Spleen (tissue), 11 donors: ENCODE data around the gene DENND1B. TPM values are rescaled to one million over a fixed set of nuclear protein-coding genes. Genes with fewer than 3 reads are reported as not detected.

ENCODE experiments used
- DNase-seq: peaks from one replicate; pipeline ENCODE4 v3.0.0-alpha.2; 2020
- H3K27ac ChIP-seq, 8 donors: fragments of 200-600 bp; sonication (generic) in 7 of 8; 1 replicate in 4 of 8; 2 replicates in 4 of 8; pipeline versions ENCODE4 v1.5.0 to v1.8.0; 2016 to 2021; ENCODE audit warnings: inconsistent platforms in 4 of 8, mild to moderate bottlenecking in 4 of 8, moderate library complexity in 1 of 8
- H3K27me3 ChIP-seq, 7 donors: fragments of 200-600 bp; sonication (generic) in 6 of 7; replicated peaks in 1 of 7; 1 replicate in 4 of 7; 2 replicates in 3 of 7; pipeline versions ENCODE4 v1.5.0 to v1.8.0; 2016 to 2021; ENCODE audit warnings: inconsistent platforms in 3 of 7, mild to moderate bottlenecking in 1 of 7
- H3K36me3 ChIP-seq, 6 donors: fragments of 200-600 bp; sonication (generic) in 5 of 6; 1 replicate in 4 of 6; 2 replicates in 2 of 6; pipeline versions ENCODE4 v1.5.0 to v1.8.0; 2016 to 2021; ENCODE audit warnings: inconsistent platforms in 2 of 6
- H3K4me1 ChIP-seq, 6 donors: fragments of 200-600 bp; sonication (generic) in 5 of 6; 1 replicate in 3 of 6; 2 replicates in 3 of 6; pipeline versions ENCODE4 v1.5.0 to v1.8.0; 2016 to 2021; ENCODE audit warnings: inconsistent platforms in 3 of 6
- H3K4me3 ChIP-seq, 8 donors: fragments of 200-600 bp; sonication (generic) in 7 of 8; 1 replicate in 4 of 8; 2 replicates in 4 of 8; pipeline versions ENCODE4 v1.5.0 to v1.8.0; 2016 to 2021; ENCODE audit warnings: inconsistent platforms in 4 of 8, mild to moderate bottlenecking in 4 of 8, moderate library complexity in 2 of 8
- H3K9me3 ChIP-seq, 8 donors: fragments of 200-600 bp; sonication (generic) in 7 of 8; 1 replicate in 4 of 8; 2 replicates in 4 of 8; pipeline versions ENCODE4 v1.5.0 to v1.8.0; 2016 to 2021; ENCODE audit warnings: inconsistent platforms in 4 of 8
- CTCF ChIP-seq, 11 experiments: fragments of 200-600 bp in 7 of 11; fragments of 450-650 bp in 4 of 11; sonication (generic) in 4 of 11; IDR thresholded peaks in 8 of 11; conservative IDR thresholded peaks in 3 of 11; 1 replicate in 7 of 11; 2 replicates in 4 of 11; pipeline versions ENCODE4 v1.4.0 to v1.8.0; 2016 to 2021; ENCODE audit warnings: antibody characterized with exemption in 11 of 11, inconsistent platforms in 4 of 11, mild to moderate bottlenecking in 1 of 11
- POLR2A ChIP-seq, 3 donors: fragments of 450-650 bp; IDR thresholded peaks; one replicate each; pipeline ENCODE4 v1.5.1; 2017; ENCODE audit warnings: antibody characterized with exemption in 3 of 3, mild to moderate bottlenecking in 1 of 3
- POLR2AphosphoS5 ChIP-seq, 3 donors: sonication (generic); formaldehyde crosslinking; IDR thresholded peaks; one replicate each; pipeline ENCODE4 v1.5.1; 2017; ENCODE audit warnings: antibody characterized with exemption in 3 of 3
- WGBS, 5 donors: extraction: QIAGEN DNeasy Blood & Tissue Kit in 3 of 5; methylation state at CpG; one replicate each; pipeline versions ENCODE4 v1.1.5 to v1.1.7; 2013 to 2018; 5-methylcytosine and 5-hydroxymethylcytosine counted together
- intact Hi-C: fragments of 100-400 bp; cut with DNase I; formaldehyde crosslinking; loops from one replicate; pipeline ENCODE4 v1.15.0; 2023; ENCODE audit warnings: low total_unique reads
- polyA plus RNA-seq, 3 donors: library from polyadenylated mRNA; stranded (reverse); fragments of 200-250 nt; gene quantifications; one replicate each; pipeline ENCODE4 v1.2.1, GENCODE V29; 2013
- total RNA-seq, 7 donors: library from RNA; depleted of rRNA in 3 of 7; stranded (reverse); fragments of >200 nt in 3 of 7; fragmentation: NEBNext Ultra II Directional in 4 of 7; extraction: Animal tissue kit (Norgen Biotek cat#: 25700) in 4 of 7; gene quantifications; one replicate each; pipeline versions ENCODE4 v1.1.0 to v1.2.1, GENCODE V29; 2016 to 2021
- donor health status: healthy with polysubstance abuse.
- donor health status: DM: no; HTN: no; CAD: no; lungs with moderate emphysema.
- donor health status: DM: no; HTN: no; CAD: no.
- donor health status: Bipolar disorder and iron deficiency.
- donor health status: healthy.
- donor health status: DM: no; HTN: no; CAD: no.
- donor health status: DM: yes; HTN: yes; CAD: no.

DENND1B gene
- total and polyA plus RNA-seq, 10 donors = 2.8 to 31.8 (median 19.6) TPM

GRCh38 chr1:197683280-197683679 is 92.0 kb downstream of the DENND1B start:
- Histone ChIP-seq H3K4me1 (peaks cover 0 to 6% (median 0%) of the 10 kb centered on the region in 6 donors), H3K36me3 (no peaks in the 10 kb centered on the region), H3K4me3 (no peak overlapping the region), H3K27me3 (no peaks in the 10 kb centered on the region), H3K27ac (no peak overlapping the region), H3K9me3 (peaks cover 0 to 5% (median 3%) of the 10 kb centered on the region in 8 donors)
- intact Hi-C loops = no loop called here
- no peak for TF ChIP-seq POLR2AphosphoS5 (IDR thresholded peaks at IDR 0.05)
- no peak for TF ChIP-seq CTCF (IDR thresholded peaks at IDR 0.05 in 8 of 11, conservative IDR thresholded peaks at IDR 0.05 in 3 of 11)
- TF ChIP-seq POLR2A (IDR thresholded peaks at IDR 0.05) = no peak
- WGBS, 5 donors = 94 to 100% (median 96%) methylated on average over 3 of the region's 3 CpGs
- DNase-seq = no peak

DNA sequence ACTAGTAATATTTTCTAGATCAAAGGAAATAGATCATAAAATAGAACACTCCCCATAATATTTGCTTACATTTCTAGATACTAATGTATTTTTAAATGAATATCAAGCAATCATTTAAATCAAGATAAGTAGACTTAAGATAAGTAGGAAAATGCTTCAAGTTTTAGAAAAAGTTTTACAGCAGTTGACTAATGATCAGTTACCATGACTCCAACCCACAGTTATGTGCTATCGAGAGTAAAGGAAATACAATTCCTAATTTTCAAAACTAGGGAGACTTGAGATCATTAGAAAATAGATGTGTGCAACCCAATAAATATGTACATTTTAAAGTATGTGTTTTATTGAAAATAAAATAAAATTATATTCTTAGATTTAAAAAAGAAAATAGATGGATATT is 95.0 kb downstream of the DENND1B start:
- Histone ChIP-seq H3K36me3 (no peaks in the 10 kb centered on the region), H3K4me1 (peaks cover 0 to 23% (median 7%) of the 10 kb centered on the region in 6 donors), H3K27me3 (no peaks in the 10 kb centered on the region), H3K27ac (no peak overlapping the region), H3K4me3 (no peak overlapping the region), H3K9me3 (no peaks in the 10 kb centered on the region)
- TF ChIP-seq CTCF (IDR thresholded peaks at IDR 0.05 in 8 of 11, conservative IDR thresholded peaks at IDR 0.05 in 3 of 11) (no peak), POLR2A (IDR thresholded peaks at IDR 0.05) (no peak), POLR2AphosphoS5 (IDR thresholded peaks at IDR 0.05) (no peak)
- no peak for DNase-seq
- 90 to 100% (median 97%) methylated on average over 1 of the region's 1 CpG for WGBS, 5 donors
- intact Hi-C loops = no loop called here

DNA sequence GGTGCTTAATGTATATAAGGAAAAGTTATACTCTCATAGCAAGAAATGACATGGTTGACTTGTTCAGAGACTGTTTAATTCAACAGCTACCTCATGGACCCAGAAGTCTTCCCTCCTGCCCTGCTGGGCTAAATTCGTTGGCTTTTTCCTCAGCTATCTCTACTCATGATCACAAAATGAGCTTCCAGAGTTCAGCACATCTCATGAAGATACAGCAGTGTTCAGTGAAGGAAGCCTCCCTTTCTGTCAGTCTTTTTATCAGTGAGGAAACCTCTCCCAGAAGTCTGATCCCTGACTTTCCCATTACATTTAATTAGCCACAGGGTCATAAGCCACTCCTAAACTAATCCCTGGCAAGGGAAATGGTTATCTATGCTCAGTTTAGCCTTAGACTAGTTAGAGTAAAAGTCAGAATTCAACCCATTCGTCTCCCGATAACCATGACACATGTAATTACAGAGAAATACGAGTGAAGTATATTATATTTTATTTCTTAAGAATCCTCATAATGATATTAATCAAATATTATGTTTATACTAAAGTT is 97.5 kb downstream of the DENND1B start:
- intact Hi-C loops = no loop called here
- no peak for TF ChIP-seq POLR2A (IDR thresholded peaks at IDR 0.05)
- TF ChIP-seq POLR2AphosphoS5 (IDR thresholded peaks at IDR 0.05) = no peak
- TF ChIP-seq CTCF (IDR thresholded peaks at IDR 0.05 in 8 of 11, conservative IDR thresholded peaks at IDR 0.05 in 3 of 11) = no peak
- Histone ChIP-seq H3K36me3 (no peaks in the 10 kb centered on the region), H3K4me1 (peaks cover 0 to 29% (median 8%) of the 10 kb centered on the region in 6 donors), H3K27ac (no peak overlapping the region), H3K9me3 (no peaks in the 10 kb centered on the region), H3K4me3 (no peak overlapping the region), H3K27me3 (no peaks in the 10 kb centered on the region)
- no peak for DNase-seq
- 83 to 95% (median 88%) methylated on average over 4 of the region's 4 CpGs for WGBS, 5 donors

DNA sequence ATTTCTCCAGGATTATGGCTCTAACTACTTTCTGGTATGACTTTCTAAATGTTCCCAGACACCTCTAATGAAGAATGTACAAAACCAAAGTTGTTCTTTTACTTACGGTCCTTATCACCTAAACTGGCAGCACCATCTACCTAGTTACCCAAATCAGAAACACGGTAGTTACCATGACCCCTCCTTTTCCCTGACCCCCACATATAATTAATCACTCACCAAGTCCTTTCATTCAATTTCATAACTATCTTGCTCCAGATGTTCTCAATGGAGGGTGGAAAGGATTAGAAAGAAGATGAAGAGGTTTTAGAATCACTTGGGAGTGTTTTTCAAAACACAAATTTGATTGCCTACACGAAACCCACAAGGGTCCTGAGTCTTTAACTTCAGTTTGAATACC is 98.0 kb downstream of the DENND1B start:
- Histone ChIP-seq H3K4me1 (peaks cover 0 to 25% (median 7%) of the 10 kb centered on the region in 6 donors), H3K36me3 (no peaks in the 10 kb centered on the region), H3K9me3 (no peaks in the 10 kb centered on the region), H3K27ac (no peak overlapping the region), H3K27me3 (no peaks in the 10 kb centered on the region), H3K4me3 (no peak overlapping the region)
- WGBS, 5 donors = 80 to 92% (median 86%) methylated on average over 3 of the region's 3 CpGs
- no peak for DNase-seq
- TF ChIP-seq POLR2AphosphoS5 (IDR thresholded peaks at IDR 0.05) = no peak
- no peak for TF ChIP-seq CTCF (IDR thresholded peaks at IDR 0.05 in 8 of 11, conservative IDR thresholded peaks at IDR 0.05 in 3 of 11)
- TF ChIP-seq POLR2A (IDR thresholded peaks at IDR 0.05) = no peak
- intact Hi-C loops = no loop called here
